ENCODE measurements around the gene SEMA4A. TPM values are rescaled to one million over a fixed set of nuclear protein-coding genes. Genes with fewer than 3 reads are reported as not detected.

SEMA4A gene
- total and polyA plus RNA-seq, 9 of the 15 experiments (the other 6 are each of a cell fraction or from before 2014, with no cell fraction given) = 0.04 to 1.7 (median 0.45) TPM

DNA sequence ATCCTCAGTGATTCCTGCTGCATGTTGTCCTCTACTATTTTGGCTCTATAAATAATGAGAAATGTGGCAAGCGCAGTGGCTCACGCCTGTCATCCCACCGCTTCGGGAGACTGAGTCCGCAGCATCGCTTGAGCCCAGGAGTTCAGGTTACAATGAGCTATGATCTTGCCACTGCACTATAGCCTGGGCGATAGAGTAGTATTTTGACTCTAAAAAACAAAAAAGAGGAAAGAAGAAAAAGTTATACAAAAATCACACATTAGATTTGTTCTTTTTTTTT, 39.8 kb downstream of the SEMA4A start:
- peak overlapping the region; percentile 82 for H3K27ac ChIP-seq (ENCODE audit: extremely low read depth, low read depth, low read length)
- H4K20me1 ChIP-seq (replicated peaks; ENCODE audit: control insufficient read depth, insufficient read depth, low read length) = no peaks in the 10 kb centered on the region
- DNase-seq (ENCODE audit: extremely low read depth in 1 of 4, low spot score in 3 of 4) = peak in 1 of 4 experiments; percentile 28
- no peak for FAIRE-seq
- H3K27me3 ChIP-seq (ENCODE audit: control insufficient read depth in 2 of 2, insufficient read depth in 2 of 2, low read length in 2 of 2) = no peaks in the 10 kb centered on the region
- in situ Hi-C loops (cut with MboI) (no loop called here), intact Hi-C loops (cut with micrococcal nuclease) (loop anchor here (2.0 to 5.0 kb wide), 2 partner anchors 20 to 46 kb away; partner anchors contain the start of gene PMF1)
- ATAC-seq = peak; percentile 39
- H2AFZ ChIP-seq (ENCODE audit: low read depth, low read length) = peak overlapping the region; percentile 46
- WGBS (ENCODE audit: insufficient coverage, low coverage, missing lambda C conversion rate) = 8% methylated on average over 7 of the region's 7 CpGs
- CTCF ChIA-PET (ENCODE audit: low intra/inter-chr PET ratio) = no interaction called here
- POLR2A ChIA-PET = interaction anchor here (0.7 to 2.7 kb wide), 7 partner anchors 13 to 115 kb away, joined by 3 to 23 read pairs (median 5); partner anchors contain the start of gene PMF1
- H3K9ac ChIP-seq (ENCODE audit: insufficient read depth in 1 of 2, low read depth in 2 of 2, low read length in 2 of 2) = peak overlapping the region; percentile 82 to 93
- peaks cover 5% of the 10 kb centered on the region for H3K9me3 ChIP-seq (replicated peaks; ENCODE audit: control insufficient read depth, insufficient read depth, low read depth, low read length)
- H3K4me3 ChIP-seq = peak overlapping the region; percentile 71
- H3K36me3 ChIP-seq (ENCODE audit: control insufficient read depth, insufficient read depth, low read length) = peaks cover 19% of the 10 kb centered on the region
- TSS peak; percentile 91 for BruUV-seq (replicated peaks)
- H3K79me2 ChIP-seq (ENCODE audit: control insufficient read depth, insufficient read depth, low read length) = peaks cover 43% of the 10 kb centered on the region
- H3K4me2 ChIP-seq (ENCODE audit: insufficient read depth, low read length) = peak overlapping the region; percentile 86
- H3K9me1 ChIP-seq (ENCODE audit: control insufficient read depth, insufficient read depth, low read length) = no peaks in the 10 kb centered on the region
- H3K4me1 ChIP-seq (replicated peaks in 1 of 2; ENCODE audit: control insufficient read depth in 2 of 2, insufficient read depth in 2 of 2, low read length in 2 of 2) = peaks cover 6 to 12% of the 10 kb centered on the region in 2 experiments
- TF ChIP-seq CEBPG (CRISPR knock-in tag; IDR thresholded peaks at IDR 0.05) = no peak
- TF ChIP-seq CEBPG (tag; conservative IDR thresholded peaks at IDR 0.05 in 1 of 2, IDR thresholded peaks at IDR 0.05 in 1 of 2) = no peak
- TF ChIP-seq CHCHD3 (CRISPR knock-in tag; IDR thresholded peaks at IDR 0.05) = no peak
- TF ChIP-seq ZNF274 (IDR thresholded peaks at IDR 0.05; ENCODE audit: borderline replicate concordance, low read depth, low read length) = no peak
- TF ChIP-seq MECOM (CRISPR knock-in tag; IDR thresholded peaks at IDR 0.05) = 0 out of 2 replicates have a peak, but pooled peaks have one; percentile 12
- TF ChIP-seq ZNF717 (CRISPR knock-in tag; IDR thresholded peaks at IDR 0.05) = no peak
- TF ChIP-seq, protein P1, sequence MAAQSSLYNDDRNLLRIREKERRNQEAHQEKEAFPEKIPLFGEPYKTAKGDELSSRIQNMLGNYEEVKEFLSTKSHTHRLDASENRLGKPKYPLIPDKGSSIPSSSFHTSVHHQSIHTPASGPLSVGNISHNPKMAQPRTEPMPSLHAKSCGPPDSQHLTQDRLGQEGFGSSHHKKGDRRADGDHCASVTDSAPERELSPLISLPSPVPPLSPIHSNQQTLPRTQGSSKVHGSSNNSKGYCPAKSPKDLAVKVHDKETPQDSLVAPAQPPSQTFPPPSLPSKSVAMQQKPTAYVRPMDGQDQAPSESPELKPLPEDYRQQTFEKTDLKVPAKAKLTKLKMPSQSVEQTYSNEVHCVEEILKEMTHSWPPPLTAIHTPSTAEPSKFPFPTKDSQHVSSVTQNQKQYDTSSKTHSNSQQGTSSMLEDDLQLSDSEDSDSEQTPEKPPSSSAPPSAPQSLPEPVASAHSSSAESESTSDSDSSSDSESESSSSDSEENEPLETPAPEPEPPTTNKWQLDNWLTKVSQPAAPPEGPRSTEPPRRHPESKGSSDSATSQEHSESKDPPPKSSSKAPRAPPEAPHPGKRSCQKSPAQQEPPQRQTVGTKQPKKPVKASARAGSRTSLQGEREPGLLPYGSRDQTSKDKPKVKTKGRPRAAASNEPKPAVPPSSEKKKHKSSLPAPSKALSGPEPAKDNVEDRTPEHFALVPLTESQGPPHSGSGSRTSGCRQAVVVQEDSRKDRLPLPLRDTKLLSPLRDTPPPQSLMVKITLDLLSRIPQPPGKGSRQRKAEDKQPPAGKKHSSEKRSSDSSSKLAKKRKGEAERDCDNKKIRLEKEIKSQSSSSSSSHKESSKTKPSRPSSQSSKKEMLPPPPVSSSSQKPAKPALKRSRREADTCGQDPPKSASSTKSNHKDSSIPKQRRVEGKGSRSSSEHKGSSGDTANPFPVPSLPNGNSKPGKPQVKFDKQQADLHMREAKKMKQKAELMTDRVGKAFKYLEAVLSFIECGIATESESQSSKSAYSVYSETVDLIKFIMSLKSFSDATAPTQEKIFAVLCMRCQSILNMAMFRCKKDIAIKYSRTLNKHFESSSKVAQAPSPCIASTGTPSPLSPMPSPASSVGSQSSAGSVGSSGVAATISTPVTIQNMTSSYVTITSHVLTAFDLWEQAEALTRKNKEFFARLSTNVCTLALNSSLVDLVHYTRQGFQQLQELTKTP (IDR thresholded peaks at IDR 0.05; ENCODE audit: low read depth in 1 of 2, partially characterized antibody in 2 of 2) = peak in 1 of 2 experiments; percentile 30
- 0 out of 2 replicates have a peak, but pooled peaks have one; percentile 3 for TF ChIP-seq SUPT5H (IDR thresholded peaks at IDR 0.05)
- TF ChIP-seq PKNOX1 (IDR thresholded peaks at IDR 0.05) = peak; percentile 31
- TF ChIP-seq JUNB (CRISPR knock-in tag; conservative IDR thresholded peaks at IDR 0.05) = no peak
- no peak for TF ChIP-seq HMGXB4 (CRISPR knock-in tag; IDR thresholded peaks at IDR 0.05)
- TF ChIP-seq ZNF780A (CRISPR knock-in tag; IDR thresholded peaks at IDR 0.05) = no peak
- no peak for TF ChIP-seq TRIM25 (IDR thresholded peaks at IDR 0.05; ENCODE audit: borderline replicate concordance)
- no peak for TF ChIP-seq KAT2B (IDR thresholded peaks at IDR 0.05; ENCODE audit: low read depth, low read length)
- TF ChIP-seq SRF (CRISPR knock-in tag; IDR thresholded peaks at IDR 0.05) = no peak
